ENCODE measurements around the gene WDTC1. TPM values are rescaled to one million over a fixed set of nuclear protein-coding genes. Genes with fewer than 3 reads are reported as not detected.

The WDTC1 gene
- total RNA-seq, 1 experiment from 2014 or later = 19.0 TPM

DNA sequence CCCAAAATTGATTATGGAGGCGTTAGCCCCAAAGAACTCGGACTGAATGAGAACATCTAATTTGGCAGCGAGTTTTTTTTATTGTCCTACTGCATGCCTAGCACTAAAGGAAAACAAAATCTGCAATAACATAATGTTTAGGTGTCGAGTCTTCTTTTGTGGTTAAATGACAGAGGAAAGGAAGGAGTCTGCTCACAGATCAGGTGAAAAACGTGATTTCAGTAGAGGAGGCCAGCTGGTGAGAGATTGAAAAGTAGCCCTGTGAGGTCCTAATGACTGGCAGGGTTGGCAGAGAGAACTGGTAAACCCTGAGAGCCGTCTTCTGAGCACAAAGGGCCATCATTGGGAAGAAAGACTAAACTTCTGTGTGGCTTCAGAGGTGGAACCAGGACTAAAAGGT lies 24.2 kb downstream of the WDTC1 start:
- H3K23ac ChIP-seq (ENCODE audit: insufficient read length, low read depth, low read length) = no peak overlapping the region
- H3K27ac ChIP-seq (ENCODE audit: insufficient read length, low read depth, low read length) = no peak overlapping the region
- H4K5ac ChIP-seq (ENCODE audit: insufficient read length, low read depth, low read length) = no peak overlapping the region
- no peak overlapping the region for H3K4ac ChIP-seq (ENCODE audit: low read depth, low read length)
- no peaks in the 10 kb centered on the region for H3K9me3 ChIP-seq (ENCODE audit: control insufficient read depth, low read depth, low read length)
- Mint-ChIP-seq H3K36me3 (ENCODE audit: insufficient read depth in 1 of 3, low read depth in 3 of 3) (no peaks in the 10 kb centered on the region), H3K4me3 (no peak overlapping the region), H3K27me3 (ENCODE audit: low read depth) (no peaks in the 10 kb centered on the region), H3K4me1 (no peaks in the 10 kb centered on the region), H3K9me3 (no peaks in the 10 kb centered on the region), H3K27ac (no peak overlapping the region)
- no peak overlapping the region for H2BK5ac ChIP-seq (ENCODE audit: insufficient read length, low read length)
- H2AFZ ChIP-seq (ENCODE audit: low read length) = no peak overlapping the region
- H3K27me3 ChIP-seq (ENCODE audit: insufficient read depth, low read length) = no peaks in the 10 kb centered on the region
- TF ChIP-seq, protein P1, sequence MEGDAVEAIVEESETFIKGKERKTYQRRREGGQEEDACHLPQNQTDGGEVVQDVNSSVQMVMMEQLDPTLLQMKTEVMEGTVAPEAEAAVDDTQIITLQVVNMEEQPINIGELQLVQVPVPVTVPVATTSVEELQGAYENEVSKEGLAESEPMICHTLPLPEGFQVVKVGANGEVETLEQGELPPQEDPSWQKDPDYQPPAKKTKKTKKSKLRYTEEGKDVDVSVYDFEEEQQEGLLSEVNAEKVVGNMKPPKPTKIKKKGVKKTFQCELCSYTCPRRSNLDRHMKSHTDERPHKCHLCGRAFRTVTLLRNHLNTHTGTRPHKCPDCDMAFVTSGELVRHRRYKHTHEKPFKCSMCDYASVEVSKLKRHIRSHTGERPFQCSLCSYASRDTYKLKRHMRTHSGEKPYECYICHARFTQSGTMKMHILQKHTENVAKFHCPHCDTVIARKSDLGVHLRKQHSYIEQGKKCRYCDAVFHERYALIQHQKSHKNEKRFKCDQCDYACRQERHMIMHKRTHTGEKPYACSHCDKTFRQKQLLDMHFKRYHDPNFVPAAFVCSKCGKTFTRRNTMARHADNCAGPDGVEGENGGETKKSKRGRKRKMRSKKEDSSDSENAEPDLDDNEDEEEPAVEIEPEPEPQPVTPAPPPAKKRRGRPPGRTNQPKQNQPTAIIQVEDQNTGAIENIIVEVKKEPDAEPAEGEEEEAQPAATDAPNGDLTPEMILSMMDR (conservative IDR thresholded peaks at IDR 0.05) = no peak
- H3K4me1 ChIP-seq (ENCODE audit: insufficient read depth, low read length) = no peaks in the 10 kb centered on the region
- no peaks in the 10 kb centered on the region for H3K79me1 ChIP-seq (ENCODE audit: insufficient read depth, low read depth, low read length, poor library complexity, severe bottlenecking)
- DNase-seq = no peak
- no peak overlapping the region for H3K18ac ChIP-seq (ENCODE audit: insufficient read length, low read depth, low read length)
- no peak overlapping the region for H2AK5ac ChIP-seq (ENCODE audit: insufficient read length, low read length)
- H3K4me2 ChIP-seq (ENCODE audit: insufficient read depth, insufficient read length, low read length) = no peak overlapping the region
- no peak overlapping the region for H3K9ac ChIP-seq (ENCODE audit: extremely low read depth, insufficient read length, low read length)
- no peak overlapping the region for H4K8ac ChIP-seq (replicated peaks; ENCODE audit: insufficient read length, low read depth, low read length)
- no peak overlapping the region for H3K14ac ChIP-seq (ENCODE audit: insufficient read depth, low read length)
- no peak overlapping the region for H3K56ac ChIP-seq (ENCODE audit: insufficient read length, low read depth, low read length)
- no peaks in the 10 kb centered on the region for H3K79me2 ChIP-seq (ENCODE audit: insufficient read depth, low read length)
- no peaks in the 10 kb centered on the region for H4K20me1 ChIP-seq (ENCODE audit: control insufficient read depth, insufficient read depth, insufficient read length)
- no CpG with 5 or more reads among the region's 6 CpGs for WGBS (ENCODE audit: extremely low coverage, insufficient read length, low lambda C conversion rate)
- H2BK15ac ChIP-seq (ENCODE audit: low read depth, low read length) = no peak overlapping the region
- H2BK120ac ChIP-seq (ENCODE audit: low read depth, low read length, poor library complexity, severe bottlenecking) = no peak overlapping the region
- no peak overlapping the region for H2BK12ac ChIP-seq (ENCODE audit: insufficient read length, low read depth, low read length)
- H4K91ac ChIP-seq (ENCODE audit: insufficient read length, low read depth, low read length) = no peak overlapping the region
- no peaks in the 10 kb centered on the region for H3K23me2 ChIP-seq (ENCODE audit: insufficient read length, low read depth, low read length, poor library complexity, severe bottlenecking)
- H2BK20ac ChIP-seq (ENCODE audit: low read depth, low read length, poor library complexity, severe bottlenecking) = no peak overlapping the region
- no peak overlapping the region for H3T11ph ChIP-seq (ENCODE audit: low read length)
